SKM-1 (cell line): ENCODE results near the gene TTYH2.

Experiments used
- DNase-seq: peaks from one replicate; lab custom pipeline; 2025; ENCODE audit not compliant: unreplicated experiment; lab: John Stamatoyannopoulos, UW

TTYH2 gene

DNA sequence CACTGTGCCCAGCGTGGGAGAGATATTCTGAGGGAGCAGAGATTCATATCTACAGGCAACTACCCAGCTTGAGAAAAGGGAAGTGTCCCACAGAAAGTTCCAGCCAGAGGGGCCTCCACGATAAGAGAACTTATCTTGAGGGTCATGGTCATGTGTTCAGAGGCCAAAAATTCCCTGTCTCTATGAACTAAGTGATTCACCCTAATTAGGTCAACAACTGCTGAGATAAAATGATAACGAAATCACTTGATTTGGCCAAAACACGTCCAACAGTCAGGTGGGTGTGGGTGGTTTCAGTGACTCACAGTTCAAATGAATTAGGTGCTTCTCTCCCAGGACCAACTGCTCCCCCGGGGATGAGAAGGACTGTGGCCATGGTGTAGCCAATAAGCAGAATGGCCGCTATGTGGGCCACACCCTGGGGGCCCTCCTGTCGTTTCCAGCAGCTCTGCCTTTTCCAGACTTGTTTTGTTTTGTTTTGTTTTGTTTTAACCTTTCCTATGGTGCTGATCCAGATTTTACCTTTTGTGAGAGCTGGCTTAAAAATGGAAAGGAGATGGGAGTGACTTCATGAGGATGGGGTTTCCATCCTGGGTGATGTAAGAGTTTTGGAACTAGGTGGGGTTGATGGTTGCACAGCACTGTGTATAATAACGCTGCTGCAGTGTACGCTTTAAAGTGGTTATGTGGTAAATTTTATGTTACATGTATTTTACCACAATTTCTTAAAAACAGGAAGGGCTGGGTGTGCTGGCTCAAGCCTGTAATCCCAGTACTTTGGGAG is 69.4 kb downstream of the TTYH2 start:
- no peak for DNase-seq

DNA sequence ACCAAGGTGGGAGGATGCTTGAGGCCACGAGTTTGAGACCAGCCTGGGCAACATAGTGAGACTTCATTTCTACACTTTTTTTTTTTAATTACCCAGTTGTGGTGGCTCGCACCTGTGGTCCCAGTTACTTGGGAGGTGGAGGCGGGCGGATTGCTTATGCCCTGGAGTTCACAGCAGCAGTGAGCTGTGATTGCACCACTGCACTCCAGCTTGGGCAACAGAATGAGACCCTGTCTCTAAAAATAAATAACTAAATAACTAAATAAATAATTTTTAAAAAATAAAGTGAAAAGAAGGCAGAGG is 70.0 kb downstream of the TTYH2 start:
- no peak for DNase-seq

DNA sequence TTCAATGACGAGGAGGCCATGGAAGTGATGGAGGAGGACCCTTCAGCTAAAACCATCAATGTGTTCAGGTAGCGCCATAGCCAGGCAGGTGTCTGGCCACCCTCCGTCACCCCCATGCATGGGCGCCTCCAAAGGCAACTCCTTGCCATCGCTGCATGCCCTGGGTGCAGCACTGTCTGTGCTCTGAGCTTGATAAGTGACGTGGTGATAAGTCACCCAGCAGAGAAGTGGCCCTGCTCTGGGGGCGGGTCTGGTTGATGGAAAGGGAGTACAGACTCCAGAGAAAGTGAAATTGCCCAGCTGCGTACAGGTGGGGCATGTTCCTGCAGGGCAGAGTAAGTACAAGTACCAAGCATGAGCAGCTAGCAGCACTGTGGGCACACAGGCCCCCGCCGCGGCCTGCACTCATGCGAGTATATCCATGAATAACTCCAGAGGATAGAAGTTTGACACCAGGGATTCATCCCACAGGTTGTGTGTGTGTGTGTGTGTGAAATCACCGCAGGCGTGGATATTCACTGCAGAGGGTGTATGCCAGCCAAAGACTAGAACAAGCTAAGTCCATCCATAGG is 73.7 kb downstream of the TTYH2 start:
- DNase-seq = no peak

- DNase-seq = no peak
Measured at GRCh38 chr17:74288785-74289184, 75.4 kb downstream of the TTYH2 start.

DNA sequence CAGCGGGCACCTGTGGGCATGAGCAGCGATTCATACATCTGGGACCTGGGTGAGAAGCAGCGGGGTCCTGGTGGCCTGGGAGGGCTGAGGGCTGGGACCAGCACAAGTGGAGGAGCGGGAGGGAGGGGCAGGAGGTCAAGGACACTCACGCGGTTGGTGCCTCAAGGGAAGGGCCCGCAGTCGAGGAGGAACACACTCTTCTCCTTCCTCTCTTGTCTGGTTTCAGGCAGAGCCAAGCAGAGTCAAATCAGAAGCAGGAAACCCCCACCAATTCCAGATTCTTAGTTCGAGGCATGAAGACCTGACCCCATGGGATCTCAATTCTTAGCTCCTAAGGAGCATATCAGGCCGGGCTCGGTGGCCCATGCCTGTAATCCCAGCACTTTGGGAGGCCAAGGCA is 76.3 kb downstream of the TTYH2 start:
- DNase-seq = no peak

DNA sequence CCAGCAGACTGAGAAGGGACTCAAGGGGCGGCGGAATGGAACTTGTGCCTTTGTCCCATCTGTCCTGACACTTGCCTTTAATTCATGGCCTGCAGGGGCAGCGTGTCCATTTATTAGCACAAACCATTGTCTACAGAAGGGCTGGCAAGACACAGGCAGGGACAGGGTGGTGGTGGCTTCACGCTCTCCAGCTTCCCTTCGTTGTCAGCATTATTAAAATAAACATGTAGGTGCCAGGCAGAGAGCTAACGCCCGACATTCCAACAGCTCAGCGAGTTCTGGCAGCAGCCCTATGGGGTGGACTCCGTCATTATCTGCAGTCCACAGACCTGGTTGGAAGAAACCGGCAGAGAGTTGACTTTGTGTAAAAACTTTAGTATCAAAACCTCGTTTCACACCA is 77.0 kb downstream of the TTYH2 start:
- DNase-seq = no peak

- no peak for DNase-seq
Measured at GRCh38 chr17:74292495-74292894, 79.1 kb downstream of the TTYH2 start.

DNA sequence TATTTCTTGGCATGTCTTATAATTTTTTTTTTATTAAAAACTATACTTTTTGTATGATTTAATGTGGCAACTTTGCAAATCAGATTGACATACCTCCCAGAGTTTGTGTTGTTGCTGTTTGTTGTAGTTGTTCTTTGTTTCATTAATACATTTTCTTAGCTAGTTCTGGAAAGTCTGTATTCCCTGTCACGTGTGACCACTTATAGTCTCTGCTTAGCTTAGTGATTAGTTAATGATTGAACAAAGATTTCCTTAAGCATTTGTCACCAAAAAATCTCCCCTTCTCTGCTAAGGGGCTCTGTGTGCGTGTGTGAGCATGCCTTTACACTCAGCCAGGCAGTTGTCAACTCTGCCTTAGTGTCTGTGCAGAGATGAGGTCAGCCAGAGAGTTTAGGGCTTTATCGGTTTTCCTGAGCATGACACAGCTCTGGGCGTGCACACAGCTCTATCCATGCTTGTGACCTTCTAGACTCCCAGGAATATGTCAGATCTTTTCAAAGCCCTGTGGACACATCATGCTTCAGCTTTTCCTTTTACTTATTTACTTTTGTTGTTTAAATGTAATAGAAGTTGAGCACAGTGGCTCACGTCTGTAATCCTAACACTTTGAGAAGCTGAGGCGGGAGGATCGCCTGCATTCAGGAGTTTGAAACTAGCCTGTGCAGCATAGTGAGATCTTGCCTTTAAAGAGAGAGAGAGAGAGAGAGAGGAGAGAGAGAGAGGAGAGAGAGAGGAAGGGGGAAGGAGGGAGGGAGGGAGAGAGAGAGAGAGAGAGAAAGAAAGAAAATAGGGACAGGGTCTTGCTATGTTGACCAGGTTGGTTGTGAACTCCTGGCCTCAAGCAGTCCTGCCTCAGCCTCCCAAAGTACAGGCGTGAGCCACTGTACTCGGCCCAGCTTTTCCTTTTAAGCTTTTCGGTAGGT is 82.5 kb downstream of the TTYH2 start:
- no peak for DNase-seq

DNA sequence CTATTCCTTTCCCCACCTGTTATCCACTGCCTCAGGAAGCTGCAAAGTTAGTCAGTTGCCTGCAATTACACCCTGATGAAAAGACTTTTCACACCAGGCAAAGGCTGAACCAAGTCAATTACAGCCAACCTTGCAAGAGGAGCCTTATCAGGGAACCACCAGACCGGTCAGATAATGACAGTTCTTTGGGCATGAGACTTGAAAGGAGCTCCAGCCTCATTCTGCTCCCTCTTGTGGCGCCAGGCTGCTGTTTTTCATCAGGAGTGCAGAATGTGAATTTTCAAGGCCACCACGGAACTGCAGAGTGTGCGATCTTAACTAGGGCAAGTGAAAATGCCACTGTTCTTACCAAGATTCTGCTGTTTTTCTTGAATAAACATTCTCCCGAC is 83.2 kb downstream of the TTYH2 start:
- DNase-seq = peak; percentile 31

DNA sequence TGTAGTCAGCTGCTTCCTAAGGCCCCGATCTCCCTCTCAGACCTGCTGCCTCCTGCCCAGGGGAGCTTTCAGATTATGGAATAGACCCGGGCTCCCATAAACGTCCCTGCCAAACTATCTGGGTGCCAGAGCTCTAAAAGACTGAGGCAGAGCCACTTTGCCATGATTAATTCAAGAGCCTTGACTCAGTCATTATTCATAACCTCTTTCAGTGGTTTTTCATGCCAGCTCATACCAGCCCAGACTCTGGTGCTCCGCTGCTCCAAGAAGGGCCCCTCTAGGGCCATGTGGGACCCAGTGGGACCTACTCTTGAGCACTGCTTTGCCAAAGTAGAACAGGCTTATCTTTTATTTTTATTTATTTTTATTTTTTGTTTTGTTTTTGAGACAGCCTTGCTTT is 84.6 kb downstream of the TTYH2 start:
- no peak for DNase-seq

DNA sequence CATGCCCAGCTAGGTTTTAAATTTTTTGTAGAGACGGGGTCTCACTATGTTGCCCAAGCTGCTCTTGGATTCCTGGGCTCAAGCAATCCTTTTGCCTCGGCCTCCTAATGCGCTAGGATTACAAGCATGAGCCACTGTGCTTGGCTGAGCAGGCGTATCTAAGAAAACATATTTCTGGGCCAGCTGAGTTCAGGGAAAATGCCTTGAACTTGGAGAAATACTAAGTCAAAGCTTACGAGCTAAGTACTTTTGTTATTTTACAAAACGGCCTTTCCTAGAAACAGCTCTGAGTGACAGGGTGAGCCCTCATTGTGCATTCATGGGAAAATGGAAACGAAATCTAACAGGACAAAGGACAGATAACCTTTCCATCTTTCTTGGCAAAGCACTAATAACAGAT is 85.4 kb downstream of the TTYH2 start:
- no peak for DNase-seq

GRCh38 chr17:74299226-74300009 is 86.0 kb downstream of the TTYH2 start:
- DNase-seq = no peak

DNA sequence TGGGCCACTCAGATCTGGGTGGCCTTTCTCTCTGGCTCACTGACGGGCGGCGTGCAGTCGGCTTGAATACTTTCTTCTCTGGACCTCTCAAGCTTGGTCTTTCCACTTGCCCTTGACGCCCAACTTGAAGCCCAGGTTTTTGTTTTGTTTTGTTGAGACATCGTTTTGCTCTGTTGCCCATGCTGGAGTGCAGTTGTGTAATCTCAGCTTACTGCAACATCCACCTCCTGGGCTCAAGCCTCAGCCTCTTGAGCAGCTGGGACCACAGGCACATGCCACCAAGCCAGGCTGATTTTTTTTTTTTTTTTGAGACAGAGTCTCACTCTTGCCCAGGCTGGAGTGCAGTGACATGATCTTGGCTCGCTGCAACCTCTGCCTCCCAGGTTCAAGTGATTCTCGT is 89.9 kb downstream of the TTYH2 start:
- no peak for DNase-seq

DNA sequence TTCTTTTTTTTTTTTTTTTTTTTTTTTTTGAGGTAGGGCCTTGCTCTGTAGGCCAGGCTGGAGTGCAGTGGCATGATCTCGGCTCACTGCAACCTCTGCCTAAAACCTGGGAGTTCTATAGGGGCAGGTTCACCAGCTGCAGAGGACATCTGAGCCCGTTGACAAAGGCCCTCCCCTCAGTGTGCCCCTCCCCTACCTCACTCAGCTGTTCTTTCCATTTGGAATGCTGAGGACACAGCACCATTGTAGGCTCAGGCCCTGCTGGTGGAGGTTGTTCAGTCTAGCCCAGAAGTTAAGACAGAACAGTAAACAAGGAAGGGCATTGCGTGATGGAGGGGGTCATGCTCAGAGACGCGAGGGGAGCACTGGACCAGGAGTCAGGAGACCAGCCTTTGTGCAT is 90.8 kb downstream of the TTYH2 start:
- DNase-seq = no peak

DNA sequence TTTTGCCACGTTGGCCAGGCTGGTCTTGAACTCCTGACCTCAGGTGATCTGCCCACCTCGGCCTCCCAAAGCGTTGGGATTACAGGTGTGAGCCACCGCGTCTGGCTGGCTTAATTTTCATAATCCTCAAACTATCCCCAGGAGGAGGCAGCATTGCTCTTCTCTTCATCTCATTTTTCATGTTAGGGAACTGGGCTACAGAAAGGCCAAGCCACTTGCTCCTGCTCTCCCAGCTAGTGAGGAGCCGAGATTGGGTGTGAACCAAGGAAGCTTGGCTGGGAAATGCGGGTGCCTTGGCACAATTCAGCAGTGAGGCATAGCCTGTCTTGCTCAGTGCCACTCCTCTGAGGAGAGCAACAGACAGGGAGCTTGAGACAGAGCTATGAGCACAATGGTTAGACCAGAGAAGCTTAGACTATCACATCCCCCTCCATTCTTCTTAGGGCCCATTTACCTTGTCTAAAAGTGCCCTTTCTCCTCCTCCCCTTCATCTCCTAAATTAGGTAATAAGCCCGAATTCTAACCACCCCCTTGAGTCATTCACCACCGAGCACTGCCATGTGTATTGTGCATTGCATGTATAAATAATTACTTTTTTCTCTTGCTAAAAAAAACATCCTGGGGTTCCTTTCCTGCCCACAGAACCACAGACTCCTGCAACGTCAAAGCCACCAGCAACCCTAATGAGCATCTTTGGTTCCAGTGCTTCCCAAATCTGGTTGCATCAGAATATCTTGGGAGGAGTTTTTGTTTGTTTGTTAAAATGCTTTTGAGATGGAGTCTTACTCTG is 92.7 kb downstream of the TTYH2 start:
- no peak for DNase-seq

GRCh38 chr17:74307984-74308773 is 94.8 kb downstream of the TTYH2 start:
- DNase-seq = no peak

- DNase-seq = no peak
Measured at GRCh38 chr17:74309902-74310301, 96.5 kb downstream of the TTYH2 start.
